GM18858 (cell line): ENCODE data around the gene ARID3C.
A peak's percentile ranks its signal among the peaks of the same experiment; 100 is the strongest.

Experiments
- ATAC-seq: cut with Tn5 transposase; IDR thresholded peaks from one replicate; pipeline ENCODE4 v1.9.1; 2021; ENCODE audit not compliant: unreplicated experiment

The ARID3C gene

DNA sequence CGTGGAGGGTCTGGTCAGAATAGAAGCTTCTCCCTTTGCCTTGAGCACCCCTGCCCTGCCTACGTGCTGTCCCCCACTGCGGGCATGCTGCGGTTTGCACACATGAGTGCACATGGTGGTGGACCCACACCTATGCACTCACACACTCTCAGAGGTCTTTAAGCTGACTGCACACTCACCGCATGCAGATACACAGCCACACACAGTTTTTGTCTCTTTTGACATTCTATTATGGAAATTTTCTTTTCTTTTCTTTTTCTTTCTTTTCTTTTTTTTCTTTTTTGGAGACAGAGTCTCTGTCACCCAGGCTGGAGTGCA, 584 bp upstream of the ARID3C start:
- no peak for ATAC-seq

DNA sequence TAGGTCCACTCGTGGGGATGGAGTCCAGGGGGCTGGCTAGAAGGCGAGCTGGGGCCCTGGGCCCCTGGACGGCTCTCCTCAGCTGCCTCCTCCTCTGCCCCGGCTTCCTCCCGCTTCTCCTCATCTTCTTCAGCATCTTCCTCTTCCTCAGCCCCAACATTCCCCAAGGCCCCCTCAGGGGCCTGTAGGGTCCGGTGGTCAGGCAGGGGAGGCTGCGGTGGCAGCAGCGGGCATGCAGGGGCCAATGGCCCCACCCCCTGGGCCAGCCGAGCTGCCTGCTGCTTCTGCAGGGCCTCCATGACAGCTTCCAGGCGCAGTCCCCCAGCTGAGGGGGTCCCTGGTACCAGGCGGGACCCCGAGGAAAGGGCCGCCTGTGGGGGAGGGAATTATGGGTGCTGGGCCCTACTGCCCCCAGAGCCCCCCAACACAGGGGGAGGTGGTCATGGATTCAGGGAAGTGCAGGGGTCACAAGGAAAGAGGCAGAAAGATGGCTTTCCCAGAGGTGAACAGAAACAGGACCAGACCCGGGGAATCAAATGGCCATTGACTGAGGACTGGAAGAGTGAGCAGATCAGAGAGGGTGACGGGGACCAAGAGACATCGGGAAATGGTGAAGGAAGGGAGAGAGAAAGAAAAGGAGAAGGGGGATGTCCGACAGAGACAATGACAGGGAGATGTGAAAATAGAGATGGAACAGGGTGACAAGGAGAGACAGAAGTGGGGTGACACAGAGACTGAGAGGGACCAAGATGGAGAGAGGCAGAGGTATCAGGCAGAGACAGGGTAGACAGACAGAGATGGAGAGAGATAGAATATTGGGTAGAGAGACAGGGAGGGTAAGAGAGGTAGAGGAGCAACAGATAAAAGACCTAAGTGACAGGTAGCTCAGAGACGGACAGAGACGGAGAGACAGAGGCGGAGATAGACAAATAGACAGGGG, 880 bp downstream of the ARID3C start:
- no peak for ATAC-seq

DNA sequence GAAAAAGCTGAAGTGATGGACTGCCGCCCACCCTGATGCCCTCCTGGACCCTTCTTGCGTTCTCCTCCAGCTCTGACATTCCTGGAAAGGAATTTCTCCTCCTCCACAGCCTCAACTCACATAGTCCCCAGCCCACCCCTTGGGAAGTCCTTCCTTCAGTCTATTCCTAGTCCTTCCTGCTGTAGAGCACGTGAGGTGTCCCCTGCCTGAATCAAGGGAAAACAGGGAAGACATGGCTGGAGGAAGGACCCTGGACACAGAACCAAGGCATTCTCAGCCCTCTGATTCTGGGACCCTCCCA, 3.7 kb downstream of the ARID3C start:
- ATAC-seq, result no peak

DNA sequence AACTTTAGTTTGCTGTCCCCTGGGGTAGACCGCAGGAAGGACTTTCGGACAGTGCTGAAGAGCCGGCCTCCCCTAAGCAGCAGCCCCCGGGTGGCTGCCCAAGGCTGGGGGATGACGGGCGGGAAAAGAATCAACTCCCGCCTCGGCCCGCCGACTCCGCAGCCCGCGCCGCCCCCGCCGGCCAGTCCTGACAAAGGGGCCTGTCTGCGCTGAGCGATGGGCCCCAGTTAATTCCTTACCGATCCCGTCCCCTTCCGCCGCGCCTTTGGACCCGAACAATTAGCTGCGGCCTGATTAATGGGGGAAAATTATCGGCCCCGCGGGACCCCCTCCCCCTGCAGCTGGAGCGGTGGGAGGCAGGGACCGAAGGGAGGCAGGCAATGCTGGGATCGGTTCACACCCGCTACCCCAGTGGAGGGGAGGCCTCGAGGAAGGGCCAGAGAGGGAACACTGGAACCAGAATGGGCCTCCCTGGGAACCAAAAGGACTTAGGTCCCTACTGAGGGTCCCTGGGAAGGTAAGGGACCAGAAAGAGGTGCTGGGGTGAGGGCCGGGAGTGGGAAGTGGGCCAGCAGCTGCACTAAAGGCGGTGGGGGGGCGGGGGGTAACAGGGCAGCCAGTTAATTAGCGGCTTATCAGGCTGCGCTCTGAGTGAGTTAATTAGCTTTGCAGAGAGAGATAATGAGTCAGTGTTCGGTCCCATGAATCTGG, 4.2 kb downstream of the ARID3C start:
- no peak for ATAC-seq

DNA sequence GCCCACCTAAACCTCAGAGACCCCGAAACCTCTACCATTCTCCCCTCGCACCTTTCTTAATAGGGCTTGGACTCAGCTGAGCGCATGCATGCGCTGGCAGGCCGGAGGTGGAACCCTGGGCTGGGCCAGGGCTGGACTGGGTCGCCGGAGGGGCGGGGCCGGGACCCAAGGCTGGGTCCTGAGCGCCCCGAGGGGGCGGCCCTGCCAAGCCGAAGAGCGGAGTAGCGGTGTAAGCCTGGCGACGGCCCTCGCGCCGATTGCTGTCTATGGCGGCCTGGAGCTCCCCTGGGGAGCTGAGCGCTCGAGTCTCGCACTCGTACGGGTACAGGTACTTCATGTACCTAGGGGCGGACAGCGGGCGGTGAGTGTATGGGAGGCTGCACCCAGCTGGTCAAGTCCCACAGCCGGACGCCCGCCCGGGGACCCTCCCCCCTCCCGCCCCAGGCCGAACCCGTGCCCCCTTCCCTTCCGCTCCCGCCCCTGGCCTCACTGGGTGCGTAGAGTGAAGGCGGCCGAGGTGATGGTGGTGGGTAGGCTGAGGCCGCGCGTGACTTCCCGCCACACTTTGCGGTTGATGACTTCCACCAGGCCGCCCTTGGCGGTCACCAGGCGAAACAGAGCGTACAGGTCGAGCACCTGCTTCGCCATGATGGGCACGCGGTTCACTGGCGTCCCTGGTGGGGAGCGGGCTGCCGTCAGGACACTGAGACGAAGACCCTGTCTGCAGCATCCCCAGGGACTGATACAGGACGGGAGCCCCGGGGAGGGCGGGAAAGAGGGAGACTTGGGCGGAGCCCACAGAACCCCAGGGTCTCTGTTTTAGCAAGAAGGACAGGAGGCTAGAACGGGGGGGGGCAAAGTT, 5.3 kb downstream of the ARID3C start:
- no peak for ATAC-seq

DNA sequence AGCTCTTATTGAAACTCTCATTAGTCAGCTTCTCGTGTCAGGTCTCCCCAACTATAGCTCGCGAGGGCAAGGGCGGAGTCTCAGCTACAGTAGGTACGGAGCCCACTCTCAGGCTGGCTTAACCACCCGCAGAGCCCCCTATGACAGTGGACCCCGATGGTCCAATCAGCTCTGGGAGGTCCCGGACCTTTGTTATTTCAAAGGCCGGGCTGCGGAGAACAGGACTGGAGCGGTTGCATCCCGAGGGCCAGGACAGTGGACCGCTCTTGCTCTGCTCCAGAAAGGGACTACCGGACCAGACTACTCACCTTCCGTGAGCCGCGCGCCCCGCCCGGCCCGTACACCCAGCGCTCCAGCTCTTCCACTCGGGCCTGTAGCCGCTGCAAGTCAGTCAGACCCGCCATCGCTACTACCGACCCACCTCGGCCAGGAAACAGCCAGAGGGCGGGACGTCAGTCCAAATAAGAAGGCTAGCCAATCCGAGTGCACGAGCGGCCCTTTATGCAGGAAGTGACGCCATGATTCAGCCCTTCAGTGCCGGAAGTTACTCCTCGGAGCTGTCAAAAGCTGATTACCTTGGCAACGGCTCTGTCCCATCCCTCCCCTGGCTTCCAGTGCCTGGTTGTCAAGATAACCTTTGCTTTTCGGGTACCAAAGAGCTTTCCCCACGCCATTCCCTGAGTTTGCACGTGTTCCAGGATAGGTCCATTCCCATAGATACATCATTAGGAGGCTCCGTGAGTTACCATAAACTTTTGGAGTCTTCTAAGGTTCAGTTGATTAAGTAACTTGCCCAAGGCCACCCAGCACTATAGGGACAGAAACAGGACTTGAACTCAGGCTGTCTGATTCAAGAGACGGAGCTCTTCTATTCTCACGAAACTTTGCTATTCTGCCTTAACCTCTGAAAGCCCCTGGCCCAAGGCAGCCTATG, 8.5 kb downstream of the ARID3C start, which contains the start of gene DCTN3:
Gene DCTN3, minus strand, starts transcription at position 435 of the 934 bp plus-strand sequence. Its CDS starts 31 bp downstream, at position 404.
- peak; percentile 95 for ATAC-seq

DNA sequence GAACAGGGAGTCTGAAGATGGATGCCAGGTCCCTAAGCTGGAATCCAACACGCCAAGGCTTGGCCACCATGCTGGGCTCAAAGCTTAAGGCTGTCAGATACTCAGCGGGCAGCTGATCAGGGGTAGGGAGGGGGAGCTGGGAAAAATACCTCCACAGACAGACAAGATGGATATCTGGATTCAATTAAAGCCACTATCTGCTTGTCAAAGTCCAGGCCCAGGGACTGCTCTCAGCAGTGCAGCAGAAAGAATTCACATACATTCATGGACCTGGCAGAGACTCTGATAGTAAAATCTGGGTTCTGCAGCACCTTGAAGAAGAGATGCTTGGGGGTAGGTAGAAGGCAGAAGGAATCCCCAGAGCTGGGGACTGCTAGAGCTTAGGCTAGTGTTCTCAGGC, 13.7 kb downstream of the ARID3C start:
- ATAC-seq, result no peak

DNA sequence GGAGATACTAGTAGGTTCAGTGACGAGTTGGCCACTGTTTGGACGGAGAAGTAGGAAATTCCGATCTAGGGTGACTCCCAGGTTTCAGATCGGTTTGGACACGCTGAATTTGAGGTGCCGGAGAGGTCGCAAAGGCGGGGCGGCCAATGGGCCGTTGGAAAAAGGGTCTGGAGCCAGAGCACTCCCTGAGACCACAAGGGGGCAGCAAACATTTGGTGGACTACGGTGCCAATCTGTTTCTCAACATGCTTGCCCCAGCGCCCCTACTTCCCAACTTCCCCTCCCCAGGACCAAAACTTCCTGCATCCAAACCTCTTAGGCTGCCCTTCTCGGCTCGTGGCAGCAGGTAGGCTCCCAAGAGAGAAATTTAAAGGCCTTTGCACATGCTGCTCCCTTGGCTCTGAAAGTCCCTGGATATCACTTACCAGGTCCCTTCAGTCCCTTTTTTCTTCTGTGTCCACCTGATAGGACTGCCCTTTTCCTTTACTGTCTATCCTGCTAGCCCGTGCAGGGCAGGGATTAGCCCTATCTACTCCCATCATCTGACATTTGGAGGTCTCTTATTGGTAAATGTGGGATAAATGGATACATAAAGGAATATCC, 16.0 kb downstream of the ARID3C start:
- ATAC-seq, result no peak

DNA sequence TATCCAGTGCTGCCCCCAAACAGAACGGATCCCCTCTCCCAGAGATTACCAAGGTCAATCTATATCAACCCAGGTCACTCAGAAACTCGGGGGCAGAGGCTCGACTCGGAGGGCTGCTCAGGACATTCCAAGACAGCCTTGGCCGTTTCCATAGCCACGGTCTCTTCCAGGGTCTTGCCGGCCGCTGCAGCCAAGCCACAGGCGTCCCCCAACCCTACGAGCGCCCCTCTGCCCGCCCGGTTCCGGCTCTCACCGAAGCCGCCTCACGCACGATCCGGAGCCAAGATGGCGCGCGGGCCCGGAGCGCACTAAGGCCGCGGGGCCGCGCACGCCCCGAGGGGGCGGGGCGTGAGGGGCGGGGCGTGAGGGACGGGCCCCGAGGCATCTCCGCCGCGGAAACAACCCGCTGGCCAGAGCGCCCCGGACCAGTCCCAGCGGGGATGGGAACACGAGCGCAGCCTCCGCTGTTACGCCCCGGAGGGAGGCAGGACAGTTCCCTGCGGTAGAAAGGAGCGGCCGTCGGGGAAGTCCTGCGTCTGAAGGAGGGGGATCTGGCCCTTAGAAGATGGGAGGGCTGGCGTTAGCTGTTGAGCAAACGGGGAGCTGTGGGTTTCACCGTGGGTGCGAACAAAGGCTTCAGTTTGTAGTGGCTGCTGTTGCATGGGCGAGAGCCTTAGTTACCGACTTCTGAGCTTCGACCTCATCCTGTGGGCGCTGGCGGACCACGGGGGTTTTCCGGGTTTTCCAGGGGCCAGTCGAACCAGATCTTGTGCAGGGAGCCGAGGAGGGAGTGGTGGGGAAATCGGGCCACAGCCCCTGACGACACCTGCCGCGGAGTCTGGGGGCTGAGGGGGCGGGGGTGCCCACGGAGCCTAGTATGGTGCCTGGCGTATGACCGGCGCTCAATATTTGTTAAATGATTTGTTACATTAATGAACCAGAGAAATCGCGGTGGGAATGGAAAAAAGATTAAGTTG, 16.8 kb downstream of the ARID3C start, which contains the start of gene RPP25L:
Gene RPP25L, minus strand, starts transcription at position 287 of the 977 bp plus-strand sequence. CDS start 801 bp downstream, outside the sequence.
- ATAC-seq, result peak; percentile 67

DNA sequence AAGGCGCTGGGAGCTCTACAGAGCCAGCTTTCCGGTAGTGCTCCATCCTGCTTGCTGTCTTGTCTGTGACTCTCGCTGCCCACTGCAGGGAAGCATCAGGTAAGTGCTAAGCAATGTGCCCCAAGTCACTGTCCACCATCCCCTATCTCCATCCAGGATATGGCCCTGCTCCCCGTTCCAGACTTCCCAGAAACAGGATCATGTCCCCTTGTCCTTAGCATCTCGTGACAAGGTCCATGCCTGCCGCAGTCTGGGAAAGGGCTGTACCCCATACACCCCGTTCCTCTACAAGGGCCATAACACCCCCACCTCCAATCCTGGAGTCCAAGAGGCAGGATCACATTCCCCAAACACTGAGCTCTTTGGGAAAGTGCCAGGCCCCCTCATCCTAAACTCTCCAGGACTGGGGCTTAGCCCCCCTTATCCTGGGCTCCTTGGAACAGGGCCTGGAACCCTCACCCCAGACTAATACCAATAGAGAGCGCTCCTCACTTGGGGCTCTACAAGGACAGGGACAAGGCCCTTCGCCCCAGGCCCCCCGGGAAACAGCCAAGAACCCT, 17.5 kb downstream of the ARID3C start:
- ATAC-seq, result no peak

DNA sequence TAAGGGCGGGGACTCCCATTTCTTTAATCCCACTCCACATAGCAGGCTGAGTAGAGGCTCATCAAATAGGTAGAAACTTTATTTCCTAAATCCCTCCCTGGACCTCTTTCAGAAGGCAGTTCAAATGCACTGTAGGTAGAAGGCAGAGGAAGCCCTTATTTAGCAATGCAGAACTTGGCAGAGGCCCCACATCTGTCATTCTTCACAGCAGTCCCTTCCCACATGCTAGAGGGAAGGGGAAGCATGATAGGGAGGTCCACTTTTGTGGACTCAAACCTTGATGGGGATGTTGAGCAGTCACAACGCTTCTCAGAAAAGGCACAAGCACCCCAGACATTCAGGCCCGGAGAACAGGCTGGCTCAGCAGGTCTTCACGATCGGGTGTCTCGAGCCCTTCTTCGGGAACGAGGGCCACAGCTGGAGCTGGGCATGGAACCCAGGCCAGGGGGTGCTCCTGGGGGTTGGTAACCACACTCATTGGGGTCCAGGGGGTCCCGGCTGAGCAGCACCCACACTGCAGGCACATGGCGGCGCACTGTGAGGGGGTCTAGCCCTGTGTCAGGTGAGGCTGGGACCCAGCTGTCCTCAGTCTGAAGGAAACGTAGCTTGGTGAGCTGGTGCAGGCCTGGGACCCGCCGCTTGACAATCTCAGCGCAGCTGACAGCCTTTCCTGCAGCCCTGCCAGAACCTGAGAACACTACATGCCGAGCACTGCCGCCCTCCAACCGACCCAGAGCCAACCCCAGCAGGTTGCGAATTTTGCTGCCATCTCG, 18.2 kb downstream of the ARID3C start:
- ATAC-seq, result no peak

DNA sequence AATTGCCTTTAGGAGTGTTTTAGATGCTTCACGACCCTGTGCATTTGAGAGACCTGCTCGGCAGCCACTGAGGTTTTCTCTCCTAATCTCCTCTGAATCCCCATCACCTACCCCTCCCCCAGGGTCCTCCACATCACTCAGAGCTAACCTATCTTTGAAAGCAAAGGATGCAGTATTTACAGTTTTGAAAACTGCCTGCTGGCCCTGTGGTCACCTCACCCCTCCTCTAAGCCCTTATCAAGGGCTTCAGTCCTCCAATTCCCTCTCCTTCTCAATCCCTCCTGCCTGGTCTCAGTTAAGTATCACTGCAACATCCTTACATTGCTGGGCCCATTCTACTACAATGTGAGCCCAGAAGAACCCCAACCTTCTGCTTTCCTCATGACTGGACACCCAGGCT, 21.5 kb downstream of the ARID3C start:
- ATAC-seq, result no peak

DNA sequence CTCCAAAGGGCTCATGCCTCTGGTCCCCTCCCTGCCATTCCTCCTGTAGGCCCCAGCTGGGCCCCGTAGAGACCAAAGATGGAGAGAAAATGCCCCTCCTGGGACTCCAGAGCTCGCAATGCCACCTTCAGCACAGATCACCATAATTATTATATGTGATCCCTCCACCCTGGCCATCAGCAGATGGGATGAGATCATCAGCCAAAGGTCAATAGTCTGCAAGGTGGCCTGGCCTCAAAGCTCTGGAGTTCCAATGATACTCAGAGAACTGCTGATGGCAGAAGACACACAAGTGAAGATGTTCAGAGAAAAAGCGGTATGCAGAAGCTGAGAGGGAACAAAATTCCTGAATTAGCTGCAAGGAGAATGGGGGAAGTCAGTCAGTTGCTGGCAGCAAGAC, 22.0 kb downstream of the ARID3C start:
- no peak for ATAC-seq

DNA sequence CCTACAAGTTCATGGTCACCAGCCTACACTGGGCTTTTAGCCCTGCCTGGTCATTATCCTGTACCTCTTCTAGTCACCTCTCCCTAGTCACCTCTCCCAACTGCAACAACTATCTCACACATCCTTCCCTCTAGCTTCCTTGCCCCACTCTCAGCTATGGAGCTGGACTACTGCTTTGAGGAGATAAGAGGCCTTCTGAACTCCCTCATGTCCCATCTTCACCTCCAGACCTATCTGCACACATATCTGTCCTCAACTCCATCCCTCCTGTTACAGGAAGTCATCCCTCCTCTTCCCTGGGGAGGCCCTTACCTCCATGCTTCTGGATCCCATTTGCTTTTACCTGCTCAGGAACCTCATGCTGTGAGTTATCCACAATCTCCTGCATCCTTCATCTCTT, 22.7 kb downstream of the ARID3C start:
- ATAC-seq, result no peak

DNA sequence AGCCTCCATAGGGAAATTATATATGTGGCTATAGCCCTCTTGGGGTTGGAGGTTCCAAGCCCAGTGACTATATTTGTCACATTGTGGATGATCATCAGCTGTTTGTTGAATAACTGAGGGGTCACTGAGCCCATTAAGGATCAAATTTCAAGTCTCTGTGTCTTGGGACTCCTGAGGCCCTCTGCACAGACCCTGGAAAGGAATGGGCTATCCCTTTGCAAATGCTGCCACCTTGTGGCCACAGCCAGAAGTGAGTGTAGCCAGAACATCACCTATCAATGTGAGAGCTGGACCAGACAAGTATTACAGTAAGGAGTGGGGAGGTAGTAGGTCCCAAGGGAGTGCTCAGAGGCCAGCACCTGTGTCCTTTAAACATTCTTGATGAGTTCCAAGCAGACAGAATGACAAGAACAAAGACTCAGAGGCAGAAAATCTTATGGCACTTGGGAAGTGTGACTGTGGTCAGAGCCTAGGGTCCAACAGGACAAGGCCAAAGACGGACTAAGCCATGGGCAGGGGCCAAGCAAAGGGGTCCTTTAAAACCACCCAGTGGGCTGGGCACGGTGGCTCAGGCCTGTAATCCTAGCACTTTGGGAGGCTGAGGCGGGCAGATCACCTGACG, 25.1 kb downstream of the ARID3C start:
- ATAC-seq, result no peak

DNA sequence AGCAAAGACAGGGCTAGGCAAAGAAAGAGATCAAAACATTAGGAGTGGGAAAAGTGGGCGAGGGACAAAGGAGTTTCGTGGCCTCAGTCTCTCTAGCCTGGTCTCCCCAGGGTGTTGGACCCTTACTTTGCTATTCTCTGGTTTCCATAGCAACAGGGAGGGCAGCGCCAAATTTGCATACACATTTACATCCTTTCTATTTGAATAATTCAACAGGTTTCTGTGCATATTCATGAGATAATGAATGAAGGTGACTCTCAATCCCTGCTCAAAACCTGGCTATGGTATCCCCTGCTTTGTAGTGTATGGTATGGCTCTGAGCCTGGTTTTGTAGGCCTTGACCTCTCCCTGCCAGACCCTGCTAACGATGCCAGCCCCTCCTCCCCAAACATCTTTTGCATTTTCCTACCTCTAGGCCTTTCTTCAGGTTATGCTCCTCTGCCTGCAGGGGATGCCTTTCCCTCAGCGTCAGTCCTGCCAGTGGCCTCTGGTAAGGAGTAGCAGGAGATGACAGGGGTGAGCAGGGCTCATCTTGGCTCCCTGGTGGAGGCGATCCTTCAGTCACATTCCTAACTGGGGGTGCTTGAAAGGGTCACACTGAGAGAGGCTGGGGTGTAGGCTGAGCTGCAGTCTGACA, 26.8 kb downstream of the ARID3C start:
- no peak for ATAC-seq

DNA sequence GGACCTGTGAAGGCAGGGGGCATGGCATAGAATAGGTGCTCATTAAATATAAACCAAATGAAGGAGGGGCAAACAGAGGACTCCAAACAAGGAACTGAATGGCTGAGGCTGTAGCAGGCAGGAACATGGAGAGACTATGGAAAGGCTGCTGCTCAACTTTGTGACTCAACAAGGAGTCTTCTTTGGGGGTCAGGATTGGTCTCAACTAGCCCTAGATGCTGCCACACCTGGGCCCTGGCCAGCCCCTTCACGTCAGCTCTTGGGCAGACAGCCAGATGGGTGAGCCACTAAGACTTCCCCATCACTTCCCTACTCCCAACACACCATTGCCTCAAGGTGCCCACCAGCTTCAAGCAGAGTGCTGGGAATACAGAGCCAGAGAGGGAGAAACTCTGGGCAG, 28.0 kb downstream of the ARID3C start:
- ATAC-seq, result no peak
